PC-9 (cell line): Measurements from ENCODE around the gene SPECC1L.

Experiments
- EZH2 ChIP-seq: fragments of 200-600 bp; sonication (generic); IDR thresholded peaks from 2 replicates; pipeline ENCODE4 v1.8.0; 2017; ENCODE audit warnings: antibody characterized with exemption, low read depth
- TF ChIP-seq, protein P1 (sequence below): fragments of 200-600 bp; sonication (generic); conservative IDR thresholded peaks from 2 replicates; pipeline ENCODE4 v1.6.1; 2017; ENCODE audit warnings: mixed run types, antibody characterized with exemption, mild to moderate bottlenecking, moderate library complexity

DNA sequence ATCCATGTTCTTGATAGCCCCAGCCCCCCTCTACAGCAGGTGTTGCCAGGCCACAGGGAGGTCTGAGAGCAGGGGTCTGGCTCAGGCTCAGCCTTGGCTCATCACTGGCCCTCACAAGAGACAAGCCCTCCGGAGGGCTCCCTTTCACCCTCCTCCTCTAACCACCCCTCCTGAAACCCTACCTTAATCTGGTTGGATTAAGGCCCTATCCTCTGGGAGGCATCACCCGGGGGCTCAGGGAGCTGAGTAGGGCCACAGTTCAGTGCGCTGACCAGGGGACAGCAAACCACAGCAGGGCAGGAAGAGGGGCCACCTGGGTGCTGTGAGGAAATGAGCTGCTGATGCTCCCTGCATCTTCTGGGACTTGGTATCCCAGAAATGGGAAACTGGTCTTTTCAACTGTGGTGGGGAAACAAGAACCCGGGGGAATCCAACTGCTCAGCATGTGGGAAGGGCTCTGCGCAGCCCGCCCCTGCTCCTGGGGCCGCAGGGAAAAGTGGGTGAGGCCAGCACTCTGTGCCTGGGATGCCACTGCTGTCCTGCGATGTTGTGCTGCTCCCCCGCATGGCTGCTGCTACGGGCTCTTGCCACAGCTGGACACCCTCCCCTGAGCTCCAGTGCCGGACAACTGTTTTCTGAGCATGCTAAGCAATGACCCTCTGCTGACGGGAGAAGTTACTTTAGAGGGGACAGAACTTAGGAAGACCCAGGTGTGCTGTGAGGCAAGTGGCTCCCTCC, 174.3 kb downstream of the SPECC1L start:
- TF ChIP-seq, protein P1, sequence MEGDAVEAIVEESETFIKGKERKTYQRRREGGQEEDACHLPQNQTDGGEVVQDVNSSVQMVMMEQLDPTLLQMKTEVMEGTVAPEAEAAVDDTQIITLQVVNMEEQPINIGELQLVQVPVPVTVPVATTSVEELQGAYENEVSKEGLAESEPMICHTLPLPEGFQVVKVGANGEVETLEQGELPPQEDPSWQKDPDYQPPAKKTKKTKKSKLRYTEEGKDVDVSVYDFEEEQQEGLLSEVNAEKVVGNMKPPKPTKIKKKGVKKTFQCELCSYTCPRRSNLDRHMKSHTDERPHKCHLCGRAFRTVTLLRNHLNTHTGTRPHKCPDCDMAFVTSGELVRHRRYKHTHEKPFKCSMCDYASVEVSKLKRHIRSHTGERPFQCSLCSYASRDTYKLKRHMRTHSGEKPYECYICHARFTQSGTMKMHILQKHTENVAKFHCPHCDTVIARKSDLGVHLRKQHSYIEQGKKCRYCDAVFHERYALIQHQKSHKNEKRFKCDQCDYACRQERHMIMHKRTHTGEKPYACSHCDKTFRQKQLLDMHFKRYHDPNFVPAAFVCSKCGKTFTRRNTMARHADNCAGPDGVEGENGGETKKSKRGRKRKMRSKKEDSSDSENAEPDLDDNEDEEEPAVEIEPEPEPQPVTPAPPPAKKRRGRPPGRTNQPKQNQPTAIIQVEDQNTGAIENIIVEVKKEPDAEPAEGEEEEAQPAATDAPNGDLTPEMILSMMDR: no peak
- TF ChIP-seq EZH2: no peak
